ENCODE data around the gene FAM184A. TPM values are rescaled to one million over a fixed set of nuclear protein-coding genes. Genes with fewer than 3 reads are reported as not detected.

The FAM184A gene
- total RNA-seq, 1 experiment from 2014 or later = 0.97 TPM

DNA sequence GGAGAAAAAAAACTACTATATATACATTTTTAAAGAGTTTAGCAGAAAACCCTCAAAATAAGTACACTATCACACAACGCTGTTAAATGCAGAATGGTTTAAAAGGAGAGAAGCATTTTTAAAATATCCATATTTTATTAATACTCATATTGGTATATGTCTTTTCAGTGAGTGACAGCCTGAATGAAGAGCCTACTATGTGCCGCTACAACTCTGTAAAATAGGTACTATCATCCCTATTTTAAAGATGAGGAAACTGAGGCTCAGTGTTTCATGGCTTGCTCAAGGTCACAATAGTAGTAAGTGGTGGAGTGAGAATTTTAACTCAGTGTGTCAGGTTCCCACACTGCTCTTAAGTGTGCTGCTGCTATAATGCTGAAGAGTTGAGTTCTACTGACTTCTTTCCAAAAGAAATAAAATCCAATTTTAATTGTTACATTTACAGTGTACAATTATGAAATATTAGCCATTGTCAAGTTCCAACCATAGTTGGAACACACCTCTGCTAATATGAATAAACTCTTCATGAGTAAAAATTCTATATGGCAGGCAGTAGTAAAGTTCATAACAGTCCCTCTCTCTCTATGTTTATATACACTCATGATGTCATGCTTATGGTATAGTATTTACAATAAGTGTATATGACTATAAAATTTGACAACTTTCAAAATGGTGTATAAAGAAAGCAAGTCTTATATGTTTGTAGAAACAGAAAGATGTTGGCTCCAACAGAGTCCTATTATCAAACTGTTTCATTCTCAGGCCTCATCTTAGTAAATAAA is 3.1 kb downstream of the FAM184A start:
- intact Hi-C loops (cut with micrococcal nuclease; ENCODE audit: unreplicated experiment) = no loop called here
- no TSS peak for BruUV-seq (replicated peaks)
- Histone ChIP-seq H3K4me1 (ENCODE audit: insufficient read depth, low read length, poor library complexity, severe bottlenecking) (peaks cover 11% of the 10 kb centered on the region), H3K4me3 (ENCODE audit: low read depth, low read length, poor library complexity, severe bottlenecking) (no peak overlapping the region), H3K27ac (ENCODE audit: low read depth, low read length, poor library complexity, severe bottlenecking) (no peak overlapping the region), H3K27me3 (replicated peaks; ENCODE audit: insufficient read depth, low read depth, low read length, poor library complexity) (peaks cover 51% of the 10 kb centered on the region), H3K9me3 (ENCODE audit: low read depth, low read length, poor library complexity, severe bottlenecking) (no peaks in the 10 kb centered on the region), H3K36me3 (ENCODE audit: insufficient read depth, low read length, poor library complexity, severe bottlenecking) (no peaks in the 10 kb centered on the region)
- TF ChIP-seq EZH2 (IDR thresholded peaks at IDR 0.05; ENCODE audit: borderline replicate concordance, low read depth, low read length, poor library complexity, severe bottlenecking) (no peak), CTCF (conservative IDR thresholded peaks at IDR 0.05; ENCODE audit: low read depth, low read length) (no peak)
- ChIA-PET POLR2A (ENCODE audit: low non-redundant PET) (no interaction called here), CTCF (no interaction called here)
- no peak for DNase-seq (ENCODE audit: low spot score)

DNA sequence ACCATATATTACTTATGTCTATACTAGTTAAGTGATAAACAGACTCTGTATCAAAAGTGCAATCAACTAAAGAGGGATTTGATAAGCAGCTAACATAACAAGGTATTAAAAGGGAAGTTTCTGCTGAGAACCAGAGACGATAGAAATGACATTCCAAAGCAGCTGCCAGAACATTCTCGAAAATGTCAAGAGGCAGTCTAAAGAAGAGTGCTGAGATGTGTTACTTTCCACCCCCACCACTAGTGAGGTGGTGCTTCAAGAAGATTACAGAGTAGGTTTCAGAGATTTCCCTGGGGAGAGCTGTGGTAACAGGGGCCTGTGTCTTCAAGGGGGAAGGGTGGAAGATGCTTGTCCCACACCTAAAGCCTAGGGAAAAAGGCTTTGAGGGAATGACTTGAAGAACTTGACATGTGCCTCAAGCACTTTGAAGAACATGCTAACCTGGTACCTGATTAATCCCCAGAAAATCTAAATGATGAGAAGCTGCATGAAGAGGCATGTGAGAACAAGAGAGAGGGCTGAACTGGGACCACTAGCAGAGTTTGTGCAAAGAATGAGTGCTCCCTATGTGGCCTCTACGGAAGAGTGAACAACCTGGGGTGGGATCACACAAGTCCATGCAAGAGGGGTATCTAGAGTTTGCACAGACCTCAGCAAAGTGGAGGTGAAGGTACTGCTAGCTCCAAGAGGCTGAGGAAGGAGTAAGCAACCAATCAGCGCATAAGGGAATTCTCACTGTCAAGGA is 5.0 kb downstream of the FAM184A start:
- intact Hi-C loops (cut with micrococcal nuclease; ENCODE audit: unreplicated experiment) = no loop called here
- H3K4me1 ChIP-seq (ENCODE audit: insufficient read depth, low read length, poor library complexity, severe bottlenecking) = peaks cover 4% of the 10 kb centered on the region
- TF ChIP-seq EZH2 (IDR thresholded peaks at IDR 0.05; ENCODE audit: borderline replicate concordance, low read depth, low read length, poor library complexity, severe bottlenecking) = no peak
- no peak for TF ChIP-seq CTCF (conservative IDR thresholded peaks at IDR 0.05; ENCODE audit: low read depth, low read length)
- H3K27me3 ChIP-seq (replicated peaks; ENCODE audit: insufficient read depth, low read depth, low read length, poor library complexity) = peaks cover 46% of the 10 kb centered on the region
- no peak for DNase-seq (ENCODE audit: low spot score)
- H3K36me3 ChIP-seq (ENCODE audit: insufficient read depth, low read length, poor library complexity, severe bottlenecking) = no peaks in the 10 kb centered on the region
- H3K4me3 ChIP-seq (ENCODE audit: low read depth, low read length, poor library complexity, severe bottlenecking) = no peak overlapping the region
- no TSS peak for BruUV-seq (replicated peaks)
- H3K9me3 ChIP-seq (ENCODE audit: low read depth, low read length, poor library complexity, severe bottlenecking) = no peaks in the 10 kb centered on the region
- no peak overlapping the region for H3K27ac ChIP-seq (ENCODE audit: low read depth, low read length, poor library complexity, severe bottlenecking)
- CTCF ChIA-PET = no interaction called here
- POLR2A ChIA-PET (ENCODE audit: low non-redundant PET) = no interaction called here

DNA sequence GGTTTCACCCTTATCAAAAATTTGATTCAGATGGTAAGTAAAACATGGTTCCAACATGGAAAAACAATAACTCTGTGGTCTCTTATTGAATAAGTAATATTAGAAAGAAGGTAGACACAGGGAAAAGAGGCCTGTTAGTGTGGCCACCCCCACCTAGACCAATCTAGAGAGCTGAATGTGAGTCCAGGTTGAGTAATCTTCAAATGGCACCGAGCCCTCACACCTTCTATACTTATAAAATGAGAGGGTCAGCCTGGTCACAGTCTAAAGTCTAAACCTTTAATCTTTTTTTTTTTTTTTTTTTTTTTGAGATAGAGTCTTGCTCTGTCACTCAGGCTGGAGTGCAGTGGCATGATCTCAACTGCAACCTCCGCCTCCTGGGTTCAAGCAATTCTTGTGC is 6.9 kb downstream of the FAM184A start:
- no peak for DNase-seq (ENCODE audit: low spot score)
- Histone ChIP-seq H3K36me3 (ENCODE audit: insufficient read depth, low read length, poor library complexity, severe bottlenecking) (no peaks in the 10 kb centered on the region), H3K9me3 (ENCODE audit: low read depth, low read length, poor library complexity, severe bottlenecking) (no peaks in the 10 kb centered on the region), H3K27ac (ENCODE audit: low read depth, low read length, poor library complexity, severe bottlenecking) (no peak overlapping the region), H3K4me3 (ENCODE audit: low read depth, low read length, poor library complexity, severe bottlenecking) (no peak overlapping the region), H3K4me1 (ENCODE audit: insufficient read depth, low read length, poor library complexity, severe bottlenecking) (no peaks in the 10 kb centered on the region), H3K27me3 (replicated peaks; ENCODE audit: insufficient read depth, low read depth, low read length, poor library complexity) (peaks cover 28% of the 10 kb centered on the region)
- POLR2A ChIA-PET (ENCODE audit: low non-redundant PET) = no interaction called here
- CTCF ChIA-PET = no interaction called here
- no TSS peak for BruUV-seq (replicated peaks)
- TF ChIP-seq CTCF (conservative IDR thresholded peaks at IDR 0.05; ENCODE audit: low read depth, low read length) (no peak), EZH2 (IDR thresholded peaks at IDR 0.05; ENCODE audit: borderline replicate concordance, low read depth, low read length, poor library complexity, severe bottlenecking) (no peak)
- intact Hi-C loops (cut with micrococcal nuclease; ENCODE audit: unreplicated experiment) = no loop called here
